SH-SY5Y (cell line): Measurements from ENCODE around the gene SLC22A12.

Experiments used
- GATA2 ChIP-seq: IDR thresholded peaks from 2 replicates; pipeline ENCODE4 v1.6.1; 2011; ENCODE audit warnings: mild to moderate bottlenecking, low read depth, low read length
- GATA3 ChIP-seq: IDR thresholded peaks from 2 replicates; pipeline ENCODE4 v1.6.1; 2011; ENCODE audit warnings: low read depth, mild to moderate bottlenecking, low read length, moderate library complexity

The SLC22A12 gene

GRCh38 chr11:64568584-64569140 lies 22.4 kb upstream of the SLC22A12 start:
- TF ChIP-seq GATA2, result no peak
- no peak for TF ChIP-seq GATA3

DNA sequence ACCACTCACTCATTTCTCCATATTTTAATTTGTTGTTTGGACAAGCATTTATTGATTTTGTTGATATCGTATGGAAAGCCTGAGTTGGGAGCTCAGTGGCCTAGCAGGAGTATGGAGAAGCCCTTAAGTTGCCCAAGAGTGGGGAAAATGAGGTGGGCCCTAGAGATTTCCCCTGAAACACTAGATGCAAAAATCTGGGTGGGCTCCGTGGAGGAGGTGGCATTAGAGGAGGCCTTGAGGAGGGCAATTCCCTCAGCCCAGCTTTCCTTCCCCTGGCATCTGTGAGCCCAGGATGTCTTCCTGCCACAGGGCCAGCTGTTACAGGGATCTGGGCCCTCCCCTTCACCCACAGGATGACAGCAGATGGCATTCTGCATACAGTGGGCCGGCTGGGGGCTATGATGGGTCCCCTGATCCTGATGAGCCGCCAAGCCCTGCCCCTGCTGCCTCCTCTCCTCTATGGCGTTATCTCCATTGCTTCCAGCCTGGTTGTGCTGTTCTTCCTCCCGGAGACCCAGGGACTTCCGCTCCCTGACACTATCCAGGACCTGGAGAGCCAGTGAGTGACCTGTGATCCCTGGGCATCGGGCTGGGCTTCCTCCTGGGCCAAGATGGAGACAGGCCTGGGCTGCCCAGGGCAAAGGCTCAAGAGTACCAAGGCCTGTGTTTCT lies 21.6 kb upstream of the SLC22A12 start:
- TF ChIP-seq GATA3, result no peak

DNA sequence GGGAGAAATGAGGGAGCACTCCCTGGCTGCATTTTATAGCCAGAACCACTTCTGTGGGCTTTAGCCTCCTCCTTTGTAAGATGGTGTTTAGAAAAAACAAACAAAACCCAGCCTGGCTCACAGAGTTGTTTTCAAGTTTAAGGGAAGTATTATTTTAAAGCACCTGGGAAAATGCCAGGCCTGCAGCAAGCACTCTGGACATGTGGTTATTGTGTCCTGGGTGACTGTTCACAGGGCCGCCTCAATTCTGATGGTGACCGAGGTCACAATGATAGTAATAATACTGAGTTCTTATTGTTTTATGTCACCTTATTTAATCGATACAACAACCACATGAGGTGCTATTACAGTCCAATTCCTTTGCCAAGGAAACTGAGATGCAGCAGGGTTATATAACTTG lies 20.7 kb upstream of the SLC22A12 start:
- TF ChIP-seq GATA2 (no peak), GATA3 (no peak)

GRCh38 chr11:64571050-64571409 lies 20.0 kb upstream of the SLC22A12 start:
- TF ChIP-seq GATA3 (no peak), GATA2 (no peak)

GRCh38 chr11:64571410-64572091 lies 19.5 kb upstream of the SLC22A12 start:
- TF ChIP-seq GATA2 (no peak), GATA3 (no peak)

DNA sequence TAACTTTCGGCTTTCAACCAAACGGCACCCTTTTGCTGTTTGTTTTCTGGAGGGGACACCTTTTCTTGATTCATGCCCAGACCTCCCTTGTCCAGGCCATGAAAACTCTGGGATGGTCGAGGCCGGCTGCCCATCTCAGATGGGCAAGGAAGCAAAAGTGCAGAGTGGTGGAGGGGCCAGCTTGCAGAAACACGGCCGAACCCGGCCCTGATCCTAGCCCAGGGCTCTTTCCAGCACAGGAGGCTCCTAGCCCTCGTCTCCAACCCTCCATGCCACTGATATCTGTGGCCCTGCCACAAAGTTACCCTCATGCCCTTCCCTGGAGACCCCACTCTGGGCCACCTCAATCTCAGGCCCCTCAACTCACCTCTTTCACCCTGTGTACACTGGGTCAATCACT lies 18.9 kb upstream of the SLC22A12 start:
- no peak for TF ChIP-seq GATA2

DNA sequence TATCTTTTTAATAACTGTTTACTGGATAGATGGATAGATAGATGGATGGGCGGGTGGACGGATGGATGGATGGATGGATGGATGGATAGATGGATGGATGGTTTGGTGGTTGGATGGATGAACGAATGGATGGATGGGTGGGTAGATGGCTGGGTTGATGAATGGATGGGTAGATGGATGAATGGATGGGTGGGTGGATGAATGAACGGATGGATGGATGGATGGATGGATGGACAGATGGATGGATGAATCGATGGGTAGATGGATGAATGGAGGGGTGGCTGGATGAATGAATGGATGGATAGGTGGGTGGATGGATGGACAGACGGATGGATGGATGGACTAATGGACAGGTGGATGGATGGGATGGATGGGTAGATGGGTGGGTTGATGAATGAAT lies 13.8 kb upstream of the SLC22A12 start:
- TF ChIP-seq GATA3 (no peak), GATA2 (no peak)

- TF ChIP-seq GATA2 (no peak), GATA3 (no peak)
Measured at GRCh38 chr11:64580412-64580811, 10.6 kb upstream of the SLC22A12 start.

- TF ChIP-seq GATA3 (no peak), GATA2 (no peak)
Measured at GRCh38 chr11:64581057-64581523, 9.9 kb upstream of the SLC22A12 start.

DNA sequence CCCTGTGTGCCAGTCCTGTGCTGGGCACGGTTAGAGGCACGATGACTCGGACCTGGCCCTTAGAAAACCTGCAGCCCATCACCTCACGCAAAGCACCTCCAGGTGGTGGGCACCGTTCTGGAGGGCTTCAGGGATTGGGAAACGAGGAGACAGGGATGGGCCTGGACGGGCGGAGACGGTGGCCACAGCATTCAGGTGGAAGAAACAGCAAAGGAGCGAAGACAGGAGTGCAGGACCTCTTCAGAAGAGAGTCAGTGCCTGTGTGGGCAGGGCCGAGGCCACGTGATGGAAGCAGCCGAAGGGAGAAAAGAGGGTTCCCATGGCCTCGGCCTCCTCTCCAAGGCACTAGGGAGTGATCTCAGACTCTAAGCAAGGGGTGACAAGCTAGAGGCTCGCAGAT lies 8.1 kb upstream of the SLC22A12 start:
- TF ChIP-seq GATA3, result no peak
- TF ChIP-seq GATA2, result no peak

- no peak for TF ChIP-seq GATA3
- TF ChIP-seq GATA2, result no peak
Measured at GRCh38 chr11:64583296-64584262, 7.4 kb upstream of the SLC22A12 start.

DNA sequence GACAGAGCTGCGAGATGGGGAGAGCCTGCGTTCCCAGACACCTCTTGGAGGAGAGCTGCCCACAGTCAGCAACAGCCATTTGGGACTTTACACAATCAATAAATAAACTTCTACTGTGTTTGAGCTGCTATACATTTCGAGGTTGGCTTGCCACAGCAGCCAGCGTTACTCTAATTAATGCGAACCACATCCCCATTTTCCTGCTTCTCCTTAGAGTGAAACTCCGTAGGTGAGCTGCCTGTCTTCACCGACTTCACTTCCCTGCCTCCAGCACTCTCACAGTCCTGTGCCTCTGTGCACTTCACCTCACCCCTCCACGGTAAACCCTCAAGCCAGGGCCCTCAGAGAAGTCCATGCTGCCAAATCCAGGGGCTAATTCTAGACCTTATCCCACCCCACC lies 5.9 kb upstream of the SLC22A12 start:
- TF ChIP-seq GATA3 (no peak), GATA2 (no peak)

- no peak for TF ChIP-seq GATA3
- no peak for TF ChIP-seq GATA2
Measured at GRCh38 chr11:64586366-64586765, 4.7 kb upstream of the SLC22A12 start.

DNA sequence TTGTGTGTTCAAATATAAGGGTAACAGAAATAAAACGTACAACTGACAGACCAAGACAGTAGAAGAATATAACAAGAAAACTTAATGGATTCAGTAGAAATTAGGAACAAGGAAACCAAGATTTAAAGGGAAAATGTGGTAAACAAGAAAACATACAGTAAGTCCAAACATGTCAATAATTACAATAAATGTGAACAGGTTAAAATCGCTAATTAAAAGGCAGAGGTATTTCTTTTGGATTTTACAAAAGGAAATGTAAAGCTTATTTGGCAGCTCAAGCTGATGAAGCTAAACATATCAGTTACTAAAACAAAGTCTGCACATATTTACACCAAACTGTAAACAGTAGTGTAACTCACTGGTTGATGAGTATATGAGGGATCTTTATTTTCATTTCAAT lies 2.3 kb upstream of the SLC22A12 start:
- TF ChIP-seq GATA3, result no peak
- no peak for TF ChIP-seq GATA2
